Liver (tissue), 3 donors: Measurements from ENCODE around the gene BEX1.

Experiments
- GABPA ChIP-seq, 2 donors: IDR thresholded peaks in 1 of 2; conservative IDR thresholded peaks in 1 of 2; 2 replicates each; pipeline ENCODE4 v1.6.1; 2016; ENCODE audit warnings: antibody characterized with exemption in 2 of 2, mild to moderate bottlenecking in 1 of 2, moderate library complexity in 1 of 2
- TF ChIP-seq, protein P1 (sequence below): fragments of 150-350 bp; IDR thresholded peaks from 2 replicates; pipeline ENCODE4 v1.5.1; 2017; ENCODE audit warnings: improper control_type of control experiment, low read depth, low read length; ENCODE audit not compliant: missing input control
- donor health status: healthy.
- donor health status: healthy.

DNA sequence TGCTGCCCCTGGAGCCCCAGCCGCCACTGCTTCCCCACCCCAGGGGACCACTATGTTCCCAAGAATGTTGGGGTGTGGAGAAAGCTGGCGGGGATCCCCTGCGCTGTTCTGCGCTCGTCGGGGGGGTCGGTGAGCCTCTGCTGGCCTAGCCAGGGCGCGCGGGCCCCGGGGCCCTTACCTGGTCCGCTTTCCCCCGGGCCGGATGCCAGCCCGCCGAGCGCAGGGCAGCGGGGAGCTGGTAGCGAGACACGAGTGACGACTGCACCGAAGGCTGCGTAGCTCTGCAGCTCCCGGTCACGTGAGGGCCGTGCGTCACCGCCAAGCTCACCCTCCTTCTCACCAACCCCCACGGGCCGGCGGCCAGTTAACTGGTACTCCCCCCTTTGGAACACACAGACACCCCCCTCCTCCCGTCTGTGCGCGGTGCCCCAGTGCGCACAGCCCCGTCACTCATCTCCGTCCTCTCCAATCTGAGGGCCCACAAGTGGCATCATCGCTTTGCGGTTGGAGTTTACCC lies at the start of gene BEX1:
- no peak for TF ChIP-seq GABPA (IDR thresholded peaks at IDR 0.05 in 1 of 2, conservative IDR thresholded peaks at IDR 0.05 in 1 of 2)
- TF ChIP-seq, protein P1, sequence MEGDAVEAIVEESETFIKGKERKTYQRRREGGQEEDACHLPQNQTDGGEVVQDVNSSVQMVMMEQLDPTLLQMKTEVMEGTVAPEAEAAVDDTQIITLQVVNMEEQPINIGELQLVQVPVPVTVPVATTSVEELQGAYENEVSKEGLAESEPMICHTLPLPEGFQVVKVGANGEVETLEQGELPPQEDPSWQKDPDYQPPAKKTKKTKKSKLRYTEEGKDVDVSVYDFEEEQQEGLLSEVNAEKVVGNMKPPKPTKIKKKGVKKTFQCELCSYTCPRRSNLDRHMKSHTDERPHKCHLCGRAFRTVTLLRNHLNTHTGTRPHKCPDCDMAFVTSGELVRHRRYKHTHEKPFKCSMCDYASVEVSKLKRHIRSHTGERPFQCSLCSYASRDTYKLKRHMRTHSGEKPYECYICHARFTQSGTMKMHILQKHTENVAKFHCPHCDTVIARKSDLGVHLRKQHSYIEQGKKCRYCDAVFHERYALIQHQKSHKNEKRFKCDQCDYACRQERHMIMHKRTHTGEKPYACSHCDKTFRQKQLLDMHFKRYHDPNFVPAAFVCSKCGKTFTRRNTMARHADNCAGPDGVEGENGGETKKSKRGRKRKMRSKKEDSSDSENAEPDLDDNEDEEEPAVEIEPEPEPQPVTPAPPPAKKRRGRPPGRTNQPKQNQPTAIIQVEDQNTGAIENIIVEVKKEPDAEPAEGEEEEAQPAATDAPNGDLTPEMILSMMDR: no peak
